OCI-LY7 (cell line): ENCODE data around the gene MAGEB17. TPM values are rescaled to one million over a fixed set of nuclear protein-coding genes. Genes with fewer than 3 reads are reported as not detected.
"Not testable (repeated sequence)": the region's sequence is repeated elsewhere in the genome, so short reads cannot be mapped to it uniquely, and the experiment has no call there.

Source experiments
- BruUV-seq: library from RNA; stranded (reverse); fragments of 400-500 nt; replicated peaks from 2 replicates; lab custom pipeline; 2021; lab: Mats Ljungman, UMichigan
- CTCF ChIA-PET: fragments of 300-600 bp; sonication (Branson Sonifier 250); formaldehyde crosslinking; loops from one replicate; lab custom pipeline; 2022; ENCODE audit warnings: antibody characterized with exemption; ENCODE audit not compliant: unreplicated experiment; lab: Charles Lee
- POLR2A ChIA-PET: fragments of 300-600 bp; sonication (Branson Sonifier 250); formaldehyde crosslinking; loops from one replicate; lab custom pipeline; 2022; ENCODE audit warnings: antibody characterized with exemption; lab: Charles Lee
- DNase-seq: peaks from one replicate; pipeline ENCODE4 v3.0.0-alpha.2; 2015; ENCODE audit warnings: low spot score
- H2AFZ ChIP-seq: fragments of 200-600 bp; sonication (generic), shearing (Covaris generic); 2 replicates; pipeline ENCODE4 v1.6.1; 2014; ENCODE audit warnings: mild to moderate bottlenecking, antibody characterized with exemption, low read length, moderate library complexity
- H3K27ac ChIP-seq: fragments of 200-600 bp; sonication (generic); 2 replicates; pipeline ENCODE4 v1.5.1; 2014; ENCODE audit warnings: mixed run types, low read depth, mild to moderate bottlenecking, moderate library complexity, low read length, inconsistent platforms; ENCODE audit not compliant: poor library complexity, severe bottlenecking
- H3K36me3 ChIP-seq: fragments of 200-600 bp; sonication (generic); 2 replicates; pipeline ENCODE4 v1.6.1; 2014; ENCODE audit warnings: mild to moderate bottlenecking, antibody characterized with exemption, low read length, moderate library complexity, mixed read lengths; ENCODE audit not compliant: insufficient read depth
- H3K4me1 ChIP-seq: fragments of 200-600 bp; sonication (generic); 2 replicates; pipeline ENCODE4 v1.5.1; 2014; ENCODE audit warnings: mild to moderate bottlenecking, low read length; ENCODE audit not compliant: insufficient read depth, poor library complexity, severe bottlenecking
- H3K4me2 ChIP-seq: fragments of 200-600 bp; sonication (generic); 2 replicates; pipeline ENCODE4 v1.6.1; 2014; ENCODE audit warnings: mild to moderate bottlenecking, low read length
- H3K4me3 ChIP-seq: fragments of 200-600 bp; sonication (generic); 2 replicates; pipeline ENCODE4 v1.5.1; 2014; ENCODE audit warnings: mild to moderate bottlenecking, low read depth, low read length; ENCODE audit not compliant: poor library complexity, severe bottlenecking
- H3K79me2 ChIP-seq: fragments of 200-600 bp; sonication (generic); 2 replicates; pipeline ENCODE4 v1.6.1; 2016; ENCODE audit warnings: low read depth, mild to moderate bottlenecking, low read length, moderate library complexity, mixed read lengths; ENCODE audit not compliant: insufficient read depth
- H3K9me2 ChIP-seq: fragments of 200-600 bp; sonication (generic); 2 replicates; pipeline ENCODE4 v1.6.1; 2016; ENCODE audit warnings: mild to moderate bottlenecking, low read length, mixed read lengths; ENCODE audit not compliant: insufficient read depth
- H3K9me3 ChIP-seq: fragments of 200-600 bp; sonication (generic); 2 replicates; pipeline ENCODE4 v1.6.1; 2014; ENCODE audit warnings: mild to moderate bottlenecking, mixed run types, low read length, mixed read lengths
- H4K20me1 ChIP-seq: fragments of 200-600 bp; sonication (generic); 2 replicates; pipeline ENCODE4 v1.6.1; 2014; ENCODE audit warnings: mild to moderate bottlenecking, antibody characterized with exemption, low read length, moderate library complexity, mixed read lengths; ENCODE audit not compliant: insufficient read depth
- CTCF ChIP-seq: fragments of 200-600 bp; sonication (generic); conservative IDR thresholded peaks from 2 replicates; pipeline ENCODE4 v1.5.1; 2014; ENCODE audit warnings: mild to moderate bottlenecking, antibody characterized with exemption, low read length, moderate library complexity, mixed read lengths
- EZH2phosphoT487 ChIP-seq: fragments of 200-600 bp; sonication (generic); IDR thresholded peaks from 2 replicates; pipeline ENCODE4 v1.6.1; 2018; ENCODE audit warnings: low read depth, borderline replicate concordance, mild to moderate bottlenecking, mixed run types, antibody characterized with exemption, low read length, moderate library complexity, mixed read lengths
- intact Hi-C: fragments of 100-400 bp; cut with micrococcal nuclease; formaldehyde crosslinking; loops from one replicate; pipeline ENCODE4 v1.10.0; 2022; ENCODE audit not compliant: unreplicated experiment
- total RNA-seq, 2 experiments: library from RNA; depleted of rRNA in 1 of 2; stranded (reverse); fragments of >200 nt in 1 of 2; shearing (Covaris generic) in 1 of 2; gene quantifications; 2 replicates each; pipeline ENCODE4 v1.2.3, GENCODE V29; 2014 to 2022

Gene MAGEB17
- total RNA-seq, 2 experiments from 2014 or later = not detected

DNA sequence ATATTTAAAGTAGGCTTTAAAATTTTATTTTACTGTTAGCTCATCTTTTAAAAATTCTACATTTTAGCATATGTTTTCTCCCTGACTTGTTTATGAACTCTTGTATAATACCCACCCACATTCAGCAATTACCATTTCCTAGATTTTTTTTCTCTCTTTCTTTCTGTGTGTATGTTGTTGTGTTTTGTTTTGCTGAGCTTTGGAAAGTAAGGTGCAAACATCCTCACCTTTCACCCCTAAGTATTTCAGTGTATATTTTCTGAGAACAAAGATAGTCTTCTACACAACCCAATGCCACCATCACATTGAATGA, 25.1 kb upstream of the MAGEB17 start:
- Histone ChIP-seq H3K9me3 (no peaks in the 10 kb centered on the region), H2AFZ (no peak overlapping the region), H3K4me1 (peaks cover 13% of the 10 kb centered on the region), H3K79me2 (no peaks in the 10 kb centered on the region), H3K36me3 (no peaks in the 10 kb centered on the region), H4K20me1 (no peaks in the 10 kb centered on the region), H3K4me2 (no peak overlapping the region), H3K9me2 (no peaks in the 10 kb centered on the region), H3K27ac (no peak overlapping the region), H3K4me3 (no peak overlapping the region)
- no TSS peak for BruUV-seq
- TF ChIP-seq EZH2phosphoT487 (no peak), CTCF (no peak)
- no peak for DNase-seq
- POLR2A ChIA-PET = interaction anchor here (0.5 to 0.9 kb wide), 3 partner anchors 16 to 524 kb away, joined by 3 to 4 read pairs (median 3); no protein-coding TSS in a partner anchor
- intact Hi-C loops = no loop called here
- CTCF ChIA-PET = no interaction called here

DNA sequence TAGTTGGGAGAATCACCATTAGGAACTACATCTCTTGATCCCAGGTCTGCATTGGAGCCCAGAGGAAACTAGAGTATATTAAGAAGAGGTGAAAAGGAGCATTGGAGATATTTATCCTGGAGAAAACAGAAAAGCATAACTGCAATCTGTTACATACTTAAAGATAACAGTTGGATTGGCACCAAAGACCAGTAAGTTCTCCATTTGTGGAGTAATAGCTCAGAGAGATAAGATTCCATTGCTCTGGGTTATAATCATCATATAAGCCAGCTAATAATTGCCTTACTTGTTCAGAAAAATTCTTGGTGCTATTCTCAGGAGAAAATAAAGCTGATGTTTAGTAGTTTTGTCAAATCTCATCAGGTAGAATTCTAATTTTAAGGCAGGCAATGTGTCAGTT, 23.3 kb upstream of the MAGEB17 start:
- Histone ChIP-seq H4K20me1 (no peaks in the 10 kb centered on the region), H3K4me1 (no peaks in the 10 kb centered on the region), H2AFZ (no peak overlapping the region), H3K27ac (no peak overlapping the region), H3K9me2 (no peaks in the 10 kb centered on the region), H3K36me3 (no peaks in the 10 kb centered on the region), H3K9me3 (no peaks in the 10 kb centered on the region), H3K79me2 (no peaks in the 10 kb centered on the region), H3K4me3 (no peak overlapping the region), H3K4me2 (no peak overlapping the region)
- no TSS peak for BruUV-seq
- no peak for DNase-seq
- intact Hi-C loops = no loop called here
- ChIA-PET POLR2A (interaction anchor here (0.5 kb wide), 1 partner anchor 343 kb away, joined by 4 read pairs; no protein-coding TSS in a partner anchor), CTCF (no interaction called here)
- TF ChIP-seq CTCF (no peak), EZH2phosphoT487 (no peak)

- no peaks in the 10 kb centered on the region for H4K20me1 ChIP-seq
- H3K4me3 ChIP-seq = no peak overlapping the region
- H3K79me2 ChIP-seq = no peaks in the 10 kb centered on the region
- BruUV-seq = no TSS peak
- H2AFZ ChIP-seq = no peak overlapping the region
- ChIA-PET POLR2A (interaction anchor here (0.5 kb wide), 1 partner anchor 343 kb away, joined by 4 read pairs; no protein-coding TSS in a partner anchor), CTCF (no interaction called here)
- no peak overlapping the region for H3K4me2 ChIP-seq
- H3K27ac ChIP-seq = no peak overlapping the region
- no peak for DNase-seq
- H3K9me3 ChIP-seq = no peaks in the 10 kb centered on the region
- no peaks in the 10 kb centered on the region for H3K36me3 ChIP-seq
- no peaks in the 10 kb centered on the region for H3K4me1 ChIP-seq
- intact Hi-C loops = no loop called here
- H3K9me2 ChIP-seq = no peaks in the 10 kb centered on the region
- TF ChIP-seq CTCF = no peak
- TF ChIP-seq EZH2phosphoT487 = no peak
Measured at GRCh38 chrX:16144420-16144819, 22.9 kb upstream of the MAGEB17 start.

GRCh38 chrX:16145093-16145492, 22.2 kb upstream of the MAGEB17 start:
- intact Hi-C loops, H3K4me1 ChIP-seq, H3K4me3 ChIP-seq, H3K9me3 ChIP-seq, H3K79me2 ChIP-seq, BruUV-seq, H3K9me2 ChIP-seq, H3K27ac ChIP-seq, H3K36me3 ChIP-seq, H2AFZ ChIP-seq, DNase-seq, POLR2A ChIA-PET, H3K4me2 ChIP-seq, CTCF ChIA-PET, H4K20me1 ChIP-seq: not testable (repeated sequence)
